G401.6 (cell line): ENCODE data around the gene BICDL1.
A peak's percentile ranks its signal among the peaks of the same experiment; 100 is the strongest.

Source experiments
- FAIRE-seq: peaks from 2 replicates; lab custom pipeline; 2012; peaks lifted over from hg19 to GRCh38; lab: Jason Lieb, UNC

The BICDL1 gene

GRCh38 chr12:120079411-120080400 is 90.7 kb downstream of the BICDL1 start:
- FAIRE-seq = no peak

GRCh38 chr12:120081641-120082040 is 92.6 kb downstream of the BICDL1 start:
- FAIRE-seq = no peak

DNA sequence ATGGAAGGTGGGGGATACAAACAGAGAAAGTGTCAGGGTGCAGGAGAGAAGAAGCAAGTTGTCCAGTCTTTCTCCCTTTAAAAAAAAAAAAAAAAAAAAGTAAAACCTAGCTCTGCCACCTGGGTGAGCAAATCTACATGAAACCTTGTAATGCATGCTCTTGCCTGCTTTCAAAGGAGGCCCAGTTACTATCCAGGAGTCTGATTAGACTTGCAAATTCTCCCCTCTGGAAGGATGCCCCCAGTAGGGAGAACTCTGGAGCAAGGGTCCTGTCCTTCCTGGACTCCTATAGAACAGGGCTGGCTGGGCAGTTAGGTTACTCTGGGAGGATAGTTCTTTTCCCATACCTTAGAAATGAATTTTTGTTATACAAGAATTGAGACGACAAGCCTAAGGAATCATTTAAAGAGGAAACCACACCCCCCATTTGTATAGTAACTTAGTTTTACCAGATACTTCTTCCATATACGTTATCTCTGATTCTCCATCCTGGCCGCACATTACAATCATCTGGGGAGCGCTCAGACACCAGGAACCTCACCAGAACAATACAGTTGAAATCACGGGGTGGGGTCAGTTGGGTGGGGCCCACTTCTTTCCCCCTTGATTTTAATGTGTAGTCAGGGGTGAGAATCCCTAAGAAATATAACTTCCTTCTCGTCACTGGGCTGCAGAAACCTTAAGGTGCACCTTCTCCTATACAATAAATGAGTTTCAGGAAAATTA is 97.0 kb downstream of the BICDL1 start:
- FAIRE-seq = no peak

- FAIRE-seq = peak; percentile 97
Observed at GRCh38 chr12:120086801-120087621, 98.0 kb downstream of the BICDL1 start.

DNA sequence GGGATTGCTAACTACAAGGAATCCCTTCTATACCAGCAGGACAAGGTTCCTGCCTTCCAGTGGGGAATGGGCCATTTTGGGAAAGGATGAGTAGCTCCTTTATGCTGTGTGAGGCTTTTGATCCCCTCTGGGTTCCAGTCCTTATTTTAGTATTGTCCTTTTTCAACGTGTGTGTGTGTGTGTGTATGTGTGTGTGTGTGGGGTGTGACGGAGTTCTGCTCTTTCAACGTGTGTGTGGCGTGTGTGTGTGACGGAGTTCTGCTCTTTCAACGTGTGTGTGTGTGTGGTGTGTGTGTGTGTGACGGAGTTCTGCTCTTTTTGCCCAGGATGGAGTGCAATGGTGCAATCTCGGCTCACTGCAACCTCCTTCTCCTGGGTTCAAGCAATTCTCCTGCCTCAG is 100.1 kb downstream of the BICDL1 start:
- FAIRE-seq = no peak

DNA sequence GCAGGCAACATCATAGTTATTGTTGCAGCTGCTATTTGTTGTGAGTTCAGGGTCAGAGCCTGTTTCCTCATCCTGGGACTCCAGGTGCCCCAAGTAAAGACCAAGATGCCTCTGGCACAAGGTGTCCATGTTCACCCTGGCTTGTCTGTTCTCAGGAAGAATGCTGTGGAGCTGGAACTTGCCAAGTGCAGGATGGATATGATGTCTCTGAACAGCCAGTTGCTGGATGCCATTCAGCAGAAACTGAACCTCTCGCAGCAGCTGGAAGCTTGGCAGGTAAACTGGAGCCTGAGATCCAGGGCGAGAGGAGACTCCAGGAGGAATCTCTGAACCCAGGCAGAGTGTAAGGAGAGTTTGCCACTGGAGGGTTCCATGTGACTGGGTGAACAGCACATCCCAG is 100.8 kb downstream of the BICDL1 start:
- FAIRE-seq = no peak

GRCh38 chr12:120090206-120090605 is 101.2 kb downstream of the BICDL1 start:
- FAIRE-seq = no peak

DNA sequence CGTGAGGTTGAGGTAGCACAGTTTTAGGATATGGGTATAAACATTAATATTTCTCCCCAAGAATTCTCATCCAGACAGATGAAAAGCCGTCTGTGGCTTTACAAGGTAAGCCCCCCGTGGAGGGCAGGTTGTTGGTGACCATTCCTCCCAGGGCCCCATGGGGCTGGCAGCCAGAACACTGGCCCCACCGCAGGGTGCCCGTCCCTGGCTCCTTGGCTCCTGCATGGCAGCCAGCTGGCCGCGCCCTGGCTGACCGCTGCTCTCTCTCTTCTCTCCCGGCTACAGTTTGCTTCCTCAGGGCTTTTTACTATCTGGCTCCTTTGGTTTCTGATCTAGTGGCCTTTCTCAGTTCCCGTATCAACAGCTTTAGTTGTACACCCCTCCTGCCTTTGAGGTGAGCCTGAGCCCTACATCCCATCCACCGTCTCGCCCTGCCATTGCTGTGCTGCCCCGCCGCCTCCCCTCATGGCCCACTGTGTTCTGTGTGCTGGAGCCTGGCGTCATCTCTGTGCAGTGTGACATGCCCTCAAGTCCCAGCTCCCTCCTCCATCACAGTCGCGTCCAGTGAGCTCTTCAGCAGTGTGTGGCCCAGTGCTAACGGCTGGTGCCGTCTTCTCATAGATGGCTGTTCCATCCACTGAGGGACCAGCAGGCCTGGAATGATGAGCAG is 101.7 kb downstream of the BICDL1 start:
- no peak for FAIRE-seq

GRCh38 chr12:120091371-120092090 is 102.5 kb downstream of the BICDL1 start:
- FAIRE-seq = no peak

DNA sequence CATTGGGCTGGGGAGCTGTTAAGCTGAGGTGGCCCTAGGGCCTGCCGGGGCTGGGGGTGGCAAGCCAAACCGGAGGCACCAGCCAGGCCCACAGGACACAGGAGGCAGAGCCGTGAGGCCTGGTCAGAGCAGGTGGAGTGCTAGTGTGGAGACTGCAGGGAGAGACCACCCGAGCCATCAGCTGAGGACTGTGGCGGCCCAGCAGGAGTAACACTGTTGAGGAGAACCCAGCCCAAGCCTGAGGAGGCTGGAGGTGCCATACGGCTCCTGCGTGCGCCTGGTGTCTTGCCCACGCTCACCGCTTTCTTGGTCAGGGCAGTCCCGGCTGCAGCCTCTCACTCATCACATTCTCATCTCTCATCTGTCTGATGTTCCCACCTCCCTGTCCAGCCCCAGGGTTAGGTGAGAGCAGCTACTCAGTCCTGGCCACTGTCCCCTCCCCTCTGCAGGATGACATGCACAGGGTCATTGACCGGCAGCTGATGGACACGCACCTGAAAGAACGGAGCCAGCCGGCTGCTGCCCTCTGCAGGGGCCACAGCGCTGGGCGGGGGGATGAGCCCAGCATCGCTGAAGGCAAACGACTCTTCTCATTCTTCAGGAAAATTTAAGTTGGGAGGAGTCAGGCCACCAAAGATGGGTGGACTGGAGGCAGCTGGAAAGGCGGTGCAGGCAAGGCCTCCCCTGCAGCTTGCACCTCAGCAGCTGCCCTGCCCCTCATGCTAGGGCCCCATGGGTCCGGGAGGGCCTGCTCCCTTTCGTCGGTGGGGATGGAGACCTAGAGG is 103.7 kb downstream of the BICDL1 start:
- FAIRE-seq = no peak

GRCh38 chr12:120093336-120093591 is 104.2 kb downstream of the BICDL1 start:
- no peak for FAIRE-seq

DNA sequence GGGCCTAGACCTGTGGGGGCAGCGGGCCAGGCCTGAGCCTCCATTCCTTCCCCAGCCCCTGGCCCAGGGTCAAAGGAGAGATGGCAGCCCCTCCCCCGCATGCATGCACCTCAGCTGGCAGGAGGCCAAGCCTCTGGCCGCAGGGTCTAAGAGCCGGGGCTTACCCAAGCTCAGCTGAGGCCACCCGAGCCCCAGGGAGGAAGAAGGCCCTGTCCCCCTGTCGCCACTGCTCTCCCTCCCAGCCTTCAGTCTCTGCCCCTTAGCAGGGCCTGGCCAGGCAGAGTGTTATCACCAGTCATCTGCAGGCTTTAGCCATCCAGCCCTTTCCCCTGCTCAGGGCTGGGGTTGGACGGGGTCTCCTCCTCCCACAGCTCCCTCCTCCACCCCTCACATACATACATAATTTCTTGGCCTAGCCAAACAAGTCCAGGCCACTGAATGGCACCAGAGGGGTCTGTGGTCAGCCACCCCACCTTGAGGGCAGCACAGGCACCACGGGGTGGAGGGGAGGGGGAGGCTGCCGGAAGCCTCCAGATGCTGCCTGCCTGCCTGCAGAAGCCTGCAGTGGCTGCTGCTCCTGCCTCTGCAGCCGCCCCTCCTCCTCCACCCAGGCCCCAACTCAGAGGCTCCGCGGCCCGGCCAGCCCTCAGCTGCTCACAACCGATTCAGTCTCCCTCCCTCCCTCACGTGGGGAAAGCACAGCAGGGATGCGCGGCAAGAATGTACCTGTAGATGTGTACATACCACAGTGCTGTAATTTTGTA is 104.7 kb downstream of the BICDL1 start:
- FAIRE-seq = no peak

DNA sequence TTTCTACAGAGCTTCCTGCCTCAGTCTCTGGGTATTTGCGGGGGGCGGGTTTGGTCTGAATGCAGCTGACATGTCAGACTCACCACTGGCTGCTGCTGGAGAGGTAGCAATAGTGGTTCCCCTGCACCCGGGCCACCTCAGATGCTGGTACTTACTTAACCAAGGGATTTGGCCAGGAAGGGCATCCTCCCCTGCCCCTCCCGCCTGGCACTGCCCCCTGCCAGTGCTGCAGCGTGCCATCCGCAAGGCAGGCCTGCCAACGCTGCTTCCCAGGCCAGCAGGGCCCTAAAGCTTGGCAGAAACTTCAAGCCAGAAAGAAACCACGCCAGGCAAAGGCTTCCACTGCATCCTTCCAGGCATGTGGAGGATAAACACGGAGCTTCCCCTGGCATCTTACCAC is 105.4 kb downstream of the BICDL1 start:
- no peak for FAIRE-seq

DNA sequence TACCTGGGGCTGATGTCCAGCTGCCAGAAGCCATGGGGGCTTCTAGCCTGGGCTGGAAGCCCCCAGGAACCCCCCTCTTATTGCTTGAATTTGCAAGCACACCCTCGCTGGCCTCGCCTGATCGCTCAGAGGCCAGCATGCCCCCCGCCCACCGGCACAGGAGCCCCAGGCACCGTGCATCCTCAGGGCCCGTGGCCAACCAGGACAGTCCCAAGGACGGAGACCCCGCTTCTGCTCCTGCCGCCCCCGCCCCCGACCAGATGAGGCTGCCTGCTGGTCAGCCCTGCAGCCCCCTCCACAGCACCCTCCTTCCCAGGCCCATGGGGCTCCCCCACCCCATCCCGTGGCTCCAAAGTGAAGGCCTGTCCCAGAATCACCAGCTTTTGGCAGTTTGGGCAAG is 106.3 kb downstream of the BICDL1 start:
- FAIRE-seq = no peak

- FAIRE-seq = no peak
Observed at GRCh38 chr12:120095736-120096135, 106.7 kb downstream of the BICDL1 start.

DNA sequence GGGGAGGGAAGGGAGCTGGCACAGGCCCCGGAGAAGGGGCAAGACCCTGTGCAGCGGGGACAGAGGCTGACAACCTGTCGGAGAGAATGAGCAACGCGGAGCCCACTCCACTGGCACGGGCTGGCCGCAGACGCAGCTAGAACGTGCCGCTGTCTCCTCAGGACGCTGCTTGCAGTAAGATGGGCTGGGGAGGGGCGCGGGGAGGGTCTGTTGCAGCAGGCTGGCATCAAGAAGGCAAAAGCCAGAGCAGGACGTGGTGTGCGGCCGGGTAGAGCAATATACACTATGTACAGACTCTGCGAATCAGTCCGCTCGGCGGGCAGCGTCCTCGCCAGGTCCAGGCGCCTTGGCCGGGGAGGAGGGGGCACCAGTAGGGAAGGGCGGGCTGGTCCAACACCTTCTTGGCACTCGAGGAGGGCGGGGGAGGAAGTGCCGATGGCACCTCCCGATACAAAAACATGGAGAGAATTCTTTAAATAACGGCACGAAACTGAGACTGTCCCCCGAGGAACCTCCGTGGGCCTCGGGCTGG is 107.7 kb downstream of the BICDL1 start:
- FAIRE-seq = no peak

DNA sequence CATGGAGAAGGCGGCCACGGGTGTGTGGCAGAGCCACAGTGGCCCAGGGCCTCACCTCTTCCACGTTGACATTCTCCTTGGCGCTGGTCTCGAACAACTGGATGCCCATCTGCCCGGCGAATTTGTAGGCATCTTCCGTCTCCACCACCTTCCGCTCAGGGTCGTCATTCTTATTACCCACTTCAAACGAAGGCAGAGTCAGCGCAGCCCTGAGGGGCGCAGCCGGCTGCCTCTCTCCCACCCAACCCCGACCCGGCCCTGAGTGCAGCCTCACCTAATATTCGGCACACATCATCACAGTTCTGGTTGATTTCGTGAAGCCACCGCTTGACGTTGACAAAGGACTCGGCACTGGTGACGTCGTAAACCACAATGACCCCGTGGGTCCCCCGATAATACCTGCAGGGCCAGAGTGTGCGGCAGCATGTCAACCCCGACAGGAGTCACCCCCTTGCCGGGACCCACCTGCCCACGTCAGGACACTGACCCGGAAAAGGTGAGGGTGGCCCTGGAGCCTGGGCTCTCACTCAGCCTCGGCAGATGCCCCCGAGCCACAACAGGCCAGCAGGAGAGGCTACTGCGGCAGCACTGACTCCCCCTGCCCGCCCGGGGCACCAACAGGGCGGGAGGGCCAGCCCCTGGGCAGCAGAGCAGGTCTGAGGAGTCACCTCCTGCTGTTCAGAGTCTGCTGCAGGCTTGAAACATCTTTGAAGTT is 109.9 kb downstream of the BICDL1 start:
- no peak for FAIRE-seq

DNA sequence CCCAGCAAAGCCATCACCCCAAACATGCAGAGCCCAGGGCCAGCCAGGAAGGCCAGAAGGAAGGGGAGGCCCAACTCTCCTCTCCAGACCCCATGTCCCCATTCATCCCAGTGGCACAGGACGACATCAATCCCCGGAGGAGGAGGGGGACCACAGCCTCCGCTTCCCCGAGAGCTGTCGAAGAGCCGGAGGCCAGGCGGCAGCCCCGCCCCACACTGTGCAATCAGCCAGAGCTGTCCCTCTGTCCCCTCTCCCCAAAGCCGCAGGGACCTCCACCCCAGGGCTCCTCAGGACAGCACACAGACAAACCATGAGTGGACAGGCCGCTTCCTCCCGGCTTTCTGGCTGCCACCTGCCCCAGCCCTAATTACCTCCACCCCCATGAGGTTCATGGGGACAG is 110.7 kb downstream of the BICDL1 start:
- FAIRE-seq = no peak

- no peak for FAIRE-seq
Observed at GRCh38 chr12:120100630-120101029, 111.6 kb downstream of the BICDL1 start.
